Measurements from ENCODE around the gene LSS. TPM values are rescaled to one million over a fixed set of nuclear protein-coding genes. Genes with fewer than 3 reads are reported as not detected.
A peak's percentile ranks its signal among the peaks of the same experiment; 100 is the strongest.
"Not testable (repeated sequence)": the region's sequence is repeated elsewhere in the genome, so short reads cannot be mapped to it uniquely, and the experiment has no call there.

LSS gene
- polyA plus RNA-seq, 4 donors: 28.1 to 36.3 (median 35.5) TPM

DNA sequence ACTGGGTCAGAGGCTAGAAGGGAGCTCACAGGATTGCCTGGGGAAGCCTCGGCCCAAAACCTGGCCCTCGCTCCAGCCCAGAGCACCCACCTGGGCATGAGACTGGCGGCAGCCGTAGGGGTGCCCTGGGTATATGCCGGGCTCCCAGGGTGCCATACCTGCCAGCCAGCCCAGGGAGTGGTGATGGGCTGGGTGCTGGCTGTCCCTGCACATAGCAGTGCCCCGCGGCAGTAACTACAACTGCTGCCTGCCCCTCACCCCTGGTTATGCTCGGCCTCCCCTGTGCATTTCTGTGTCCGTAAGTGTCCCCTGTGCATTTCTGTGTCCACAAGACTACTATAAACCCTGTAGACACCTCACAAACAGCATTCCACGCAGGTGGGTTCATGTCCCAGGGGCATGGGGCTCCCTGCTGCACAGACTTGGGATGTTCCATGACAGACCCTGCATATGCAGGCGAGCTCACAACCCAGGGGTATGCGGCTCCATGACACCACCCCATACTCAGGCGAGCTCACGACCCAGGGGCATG lies 38.5 kb downstream of the LSS start:
- DNase-seq (ENCODE audit: low read depth in 4 of 4, low spot score in 3 of 4): no peak

GRCh38 chr21:46189213-46189958 lies 39.2 kb downstream of the LSS start:
- no peak for DNase-seq (ENCODE audit: low read depth in 4 of 4, low spot score in 3 of 4)

DNA sequence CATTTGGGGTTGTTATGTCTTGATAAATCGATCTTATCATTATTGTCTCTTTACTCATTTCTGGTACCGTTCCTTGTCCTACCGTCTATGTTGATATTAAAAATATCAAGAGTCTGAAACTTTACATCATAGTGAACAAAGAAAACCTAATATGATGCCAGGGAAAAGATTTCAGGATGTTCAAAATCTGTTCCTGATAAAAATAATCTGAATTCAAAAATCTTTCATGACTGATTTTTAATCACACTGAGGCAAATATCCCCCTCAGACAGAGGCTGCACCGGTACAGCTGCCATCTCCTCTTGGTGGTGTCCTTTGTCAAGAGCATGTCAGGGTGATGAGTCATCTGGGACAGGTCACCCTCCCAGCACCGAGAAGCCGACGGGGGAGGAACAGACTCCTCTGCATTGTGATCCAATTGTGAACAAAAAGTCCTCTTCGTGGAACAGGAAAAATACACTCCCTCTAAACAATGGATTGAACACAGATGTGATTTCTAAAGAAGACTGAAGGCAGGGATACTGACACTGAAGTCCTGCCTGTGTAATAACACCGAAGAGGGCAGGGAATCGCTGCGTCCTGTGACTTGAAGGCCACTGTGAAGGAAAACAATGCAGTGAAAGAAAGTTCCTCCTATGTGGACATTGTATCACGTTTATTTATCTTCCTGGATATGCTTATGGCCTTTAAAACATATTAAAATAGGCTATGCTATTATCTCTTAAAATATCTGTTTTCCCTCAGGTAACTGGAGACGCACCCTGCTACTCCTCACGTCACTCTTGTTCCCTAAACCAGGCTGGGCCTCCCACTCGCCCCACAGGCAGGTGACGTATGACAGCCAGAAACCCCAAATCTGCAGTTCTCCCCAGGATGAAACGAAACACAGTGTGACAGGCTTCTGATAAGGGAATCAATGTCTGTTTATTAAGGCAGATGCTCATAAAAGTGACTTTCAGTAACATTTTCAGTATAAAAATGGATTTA lies 40.1 kb downstream of the LSS start:
- DNase-seq (ENCODE audit: low read depth in 4 of 4, low spot score in 3 of 4): no peak

DNA sequence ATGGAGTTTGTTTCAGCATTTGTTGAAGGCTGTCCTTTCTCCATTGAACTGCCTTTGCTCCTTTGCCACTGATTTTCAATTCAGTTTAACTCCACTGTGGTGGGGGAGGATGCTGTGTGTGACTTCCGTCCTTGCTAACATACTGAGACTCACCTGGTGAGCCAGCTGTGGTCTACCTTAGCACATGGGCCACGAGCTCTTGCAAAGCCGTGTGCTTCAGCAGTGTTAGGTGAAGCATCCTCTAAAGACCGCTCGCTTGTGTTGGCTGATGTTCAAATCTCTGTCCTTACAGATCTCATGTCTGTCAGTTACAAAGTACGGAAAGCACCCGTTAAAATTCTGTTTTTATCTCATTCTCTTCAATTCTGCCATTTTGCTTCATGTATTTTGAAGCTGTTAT lies 40.8 kb downstream of the LSS start:
- no peak for DNase-seq (ENCODE audit: low read depth in 4 of 4, low spot score in 3 of 4)

- no peak for DNase-seq (ENCODE audit: low read depth in 4 of 4, low spot score in 3 of 4)
Observed at GRCh38 chr21:46187261-46187660, 41.3 kb downstream of the LSS start.

- no peak for DNase-seq (ENCODE audit: low read depth in 4 of 4, low spot score in 3 of 4)
Observed at GRCh38 chr21:46185716-46186115, 42.9 kb downstream of the LSS start.

GRCh38 chr21:46184625-46185555 lies 43.7 kb downstream of the LSS start:
- peak in 3 of 4 donors; percentile 75 to 92 (median 86) for DNase-seq (ENCODE audit: low read depth in 4 of 4, low spot score in 3 of 4)

- DNase-seq (ENCODE audit: low read depth in 4 of 4, low spot score in 3 of 4): peak in 3 of 4 donors; percentile 83 to 88 (median 85)
Observed at GRCh38 chr21:46183910-46184624, 44.5 kb downstream of the LSS start, which contains the start of gene SPATC1L. TSS of gene SPATC1L (minus strand) at chr21:46184459. CDS start at chr21:46182816, 1,643 bp downstream.

GRCh38 chr21:46183337-46183909 lies 45.2 kb downstream of the LSS start:
- not testable (repeated sequence) for DNase-seq (ENCODE audit: low read depth in 4 of 4, low spot score in 3 of 4)

DNA sequence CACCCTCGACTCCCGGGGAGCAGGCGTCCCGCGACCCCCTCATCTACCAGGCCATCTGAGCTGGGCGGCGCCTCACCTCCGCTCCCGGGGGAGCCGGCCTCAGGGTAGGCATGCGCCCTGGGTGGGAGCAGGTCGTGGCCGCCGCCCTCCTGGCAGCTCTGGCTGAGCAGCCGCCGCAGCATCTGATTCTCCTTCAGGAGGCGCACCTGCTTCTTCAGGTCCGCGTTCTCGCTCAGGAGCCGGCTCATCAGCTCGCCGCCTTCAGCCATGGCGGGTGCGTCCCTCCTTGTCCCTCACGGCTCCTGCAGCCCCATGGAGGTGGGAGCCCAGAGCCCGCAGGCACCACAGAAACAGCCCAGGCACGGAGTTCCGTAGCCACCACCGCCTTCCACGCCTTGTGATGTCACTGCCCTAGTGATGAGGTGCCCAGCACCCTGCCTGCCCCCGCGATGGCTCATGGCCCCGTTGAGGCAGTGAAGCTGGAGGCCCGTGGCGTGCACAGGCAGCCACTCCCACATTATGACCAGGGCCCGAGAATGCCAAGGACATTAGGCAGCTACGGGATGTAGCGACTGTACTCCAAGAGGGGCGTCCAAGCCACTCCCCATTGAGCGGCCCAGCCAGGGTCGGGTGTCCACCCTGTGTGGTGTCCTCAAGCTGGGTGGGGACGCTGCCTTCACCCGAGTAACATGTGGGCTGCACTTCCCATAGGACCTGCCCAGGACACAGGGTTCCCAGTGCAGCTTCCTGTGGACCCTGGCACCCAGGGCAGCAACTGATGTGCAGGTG lies 45.8 kb downstream of the LSS start:
- no peak for DNase-seq (ENCODE audit: low read depth in 4 of 4, low spot score in 3 of 4)

DNA sequence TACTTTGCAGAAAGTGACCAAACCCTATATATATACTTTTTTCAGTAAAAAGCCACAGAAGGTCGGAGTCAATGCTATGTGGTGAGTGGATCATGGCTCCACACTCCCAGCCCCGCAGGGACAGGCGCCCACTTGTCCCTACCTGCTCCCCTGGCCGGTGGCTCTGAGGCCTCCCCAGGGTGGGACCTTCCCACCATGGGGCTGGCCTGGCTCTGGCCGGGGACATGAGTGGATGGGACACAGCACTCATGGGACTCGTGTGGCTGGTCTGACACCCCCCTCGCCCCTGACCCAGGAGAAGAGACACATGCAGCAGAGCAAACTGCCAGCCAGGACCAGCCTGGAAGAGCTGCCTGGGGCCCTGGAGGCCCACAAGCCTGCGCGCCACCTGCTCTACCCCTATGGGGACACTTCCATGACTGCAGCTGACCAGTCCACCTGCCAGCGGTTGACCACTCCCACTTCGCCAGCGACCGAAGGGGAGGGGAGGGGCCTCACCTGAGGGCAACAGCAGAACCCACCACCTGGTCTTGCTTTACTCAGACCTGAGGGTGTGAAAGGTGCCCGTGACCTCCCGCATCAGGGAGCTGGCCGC lies 46.5 kb downstream of the LSS start:
- no peak for DNase-seq (ENCODE audit: low read depth in 4 of 4, low spot score in 3 of 4)

DNA sequence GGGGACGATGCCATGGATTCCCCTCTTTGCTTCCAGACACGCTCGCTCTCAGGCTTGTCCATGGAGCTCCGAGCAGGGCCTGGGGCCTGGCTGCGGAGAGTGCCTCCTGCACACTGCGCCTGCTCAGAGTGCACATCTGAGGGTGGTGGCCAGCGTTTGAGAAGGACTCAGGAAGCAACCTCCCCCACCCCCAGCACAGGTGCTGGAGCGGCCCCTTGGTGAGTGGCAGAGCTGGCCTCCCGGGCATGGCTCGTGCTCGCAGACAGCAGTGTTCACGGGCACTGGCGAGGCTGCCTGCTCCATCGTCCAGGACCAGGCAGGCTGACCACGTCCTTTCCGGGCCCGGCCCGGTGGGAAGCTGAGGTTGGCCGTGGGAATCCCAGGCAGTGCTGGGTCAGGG lies 47.1 kb downstream of the LSS start:
- no peak for DNase-seq (ENCODE audit: low read depth in 4 of 4, low spot score in 3 of 4)

DNA sequence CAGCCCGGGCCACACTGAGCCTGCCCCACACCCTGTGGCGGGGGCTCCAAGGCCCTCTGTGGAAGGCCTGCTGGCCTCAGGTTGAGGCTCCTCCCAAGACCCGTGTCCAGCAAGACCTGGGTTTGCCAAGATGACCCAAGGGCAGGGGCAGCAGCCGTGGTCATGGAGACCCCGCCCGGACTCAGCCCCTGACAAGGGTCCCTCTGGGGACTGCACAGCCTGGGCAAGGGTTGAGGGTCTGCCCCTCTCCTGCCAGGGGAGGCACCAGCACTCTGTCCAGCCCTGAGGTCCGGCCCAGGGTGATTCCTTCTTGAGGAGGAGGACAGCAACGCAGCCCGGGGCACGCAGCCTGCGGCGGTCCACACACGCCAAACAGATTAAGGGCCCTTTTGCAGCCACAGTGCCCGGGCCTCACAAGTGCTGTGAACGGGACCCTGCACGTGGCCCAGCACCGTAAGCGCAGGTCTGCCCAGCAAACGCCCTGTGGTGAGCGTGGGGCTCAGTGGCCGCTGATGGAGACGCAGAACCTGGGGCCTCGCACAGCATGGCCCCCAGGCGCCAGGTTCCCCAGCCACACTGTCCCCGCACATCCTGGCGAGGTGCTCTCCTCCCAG lies 47.7 kb downstream of the LSS start:
- no peak for DNase-seq (ENCODE audit: low read depth in 4 of 4, low spot score in 3 of 4)

DNA sequence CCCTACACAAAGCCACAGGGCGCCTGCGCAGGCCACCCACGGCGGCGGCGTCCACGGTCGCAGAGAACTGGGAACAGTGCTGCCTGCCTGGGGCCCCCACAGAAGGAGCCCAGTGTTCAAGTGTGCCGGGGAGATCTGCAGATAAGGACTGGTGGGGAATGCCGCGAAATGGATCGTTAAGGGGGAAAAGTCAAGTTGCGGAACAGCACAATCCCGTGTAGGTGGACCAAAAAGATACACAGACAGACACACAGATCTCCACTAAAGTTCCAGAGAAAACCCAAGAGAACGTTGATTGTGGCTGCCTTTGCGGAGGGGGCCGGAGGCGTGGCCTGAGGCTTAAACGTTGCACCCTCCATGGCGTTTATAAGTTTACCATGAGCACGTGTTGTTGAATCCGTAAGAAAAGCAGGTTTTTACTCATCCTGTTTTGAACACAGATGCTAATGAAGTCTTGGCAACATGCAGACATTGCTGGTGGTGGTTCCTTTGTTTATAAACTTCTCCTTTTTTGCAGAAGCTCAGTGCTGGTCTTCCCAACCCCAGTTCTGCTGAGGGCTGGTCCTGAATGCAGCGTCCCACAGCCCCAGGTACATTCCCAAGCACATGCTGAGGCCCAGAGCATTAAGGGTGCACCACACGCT lies 48.4 kb downstream of the LSS start:
- DNase-seq (ENCODE audit: low read depth in 4 of 4, low spot score in 3 of 4): no peak

- no peak for DNase-seq (ENCODE audit: low read depth in 4 of 4, low spot score in 3 of 4)
Observed at GRCh38 chr21:46179708-46180078, 48.9 kb downstream of the LSS start.

GRCh38 chr21:46178961-46179360 lies 49.6 kb downstream of the LSS start:
- no peak for DNase-seq (ENCODE audit: low read depth in 4 of 4, low spot score in 3 of 4)
